ENCODE measurements around the gene CD22. TPM values are rescaled to one million over a fixed set of nuclear protein-coding genes. Genes with fewer than 3 reads are reported as not detected.

Gene CD22
- total RNA-seq, 6 donors from 2014 or later, result 8.8 to 36.7 (median 24.7) TPM

- H3K36me3 ChIP-seq, result no peaks in the 10 kb centered on the region
- TF ChIP-seq, protein P1, sequence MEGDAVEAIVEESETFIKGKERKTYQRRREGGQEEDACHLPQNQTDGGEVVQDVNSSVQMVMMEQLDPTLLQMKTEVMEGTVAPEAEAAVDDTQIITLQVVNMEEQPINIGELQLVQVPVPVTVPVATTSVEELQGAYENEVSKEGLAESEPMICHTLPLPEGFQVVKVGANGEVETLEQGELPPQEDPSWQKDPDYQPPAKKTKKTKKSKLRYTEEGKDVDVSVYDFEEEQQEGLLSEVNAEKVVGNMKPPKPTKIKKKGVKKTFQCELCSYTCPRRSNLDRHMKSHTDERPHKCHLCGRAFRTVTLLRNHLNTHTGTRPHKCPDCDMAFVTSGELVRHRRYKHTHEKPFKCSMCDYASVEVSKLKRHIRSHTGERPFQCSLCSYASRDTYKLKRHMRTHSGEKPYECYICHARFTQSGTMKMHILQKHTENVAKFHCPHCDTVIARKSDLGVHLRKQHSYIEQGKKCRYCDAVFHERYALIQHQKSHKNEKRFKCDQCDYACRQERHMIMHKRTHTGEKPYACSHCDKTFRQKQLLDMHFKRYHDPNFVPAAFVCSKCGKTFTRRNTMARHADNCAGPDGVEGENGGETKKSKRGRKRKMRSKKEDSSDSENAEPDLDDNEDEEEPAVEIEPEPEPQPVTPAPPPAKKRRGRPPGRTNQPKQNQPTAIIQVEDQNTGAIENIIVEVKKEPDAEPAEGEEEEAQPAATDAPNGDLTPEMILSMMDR (IDR thresholded peaks at IDR 0.05), result no peak
- TF ChIP-seq POLR2A (IDR thresholded peaks at IDR 0.05) (no peak), POLR2AphosphoS5 (IDR thresholded peaks at IDR 0.05) (no peak), EP300 (IDR thresholded peaks at IDR 0.05) (no peak)
- DNase-seq, result no peak
- no peaks in the 10 kb centered on the region for H3K27me3 ChIP-seq
- no peak overlapping the region for H3K4me3 ChIP-seq
- H3K4me1 ChIP-seq, result peaks cover 0 to 24% (median 9%) of the 10 kb centered on the region in 4 donors
- H3K9me3 ChIP-seq, result no peaks in the 10 kb centered on the region
- WGBS, 2 donors, result 80 to 88% methylated on average over 20 of the region's 20 CpGs
- no peak overlapping the region for H3K27ac ChIP-seq
- ATAC-seq (ENCODE audit: low FRiP score in 2 of 2), result no peak
Measured at GRCh38 chr19:35306473-35307246, 22.3 kb upstream of the CD22 start.

DNA sequence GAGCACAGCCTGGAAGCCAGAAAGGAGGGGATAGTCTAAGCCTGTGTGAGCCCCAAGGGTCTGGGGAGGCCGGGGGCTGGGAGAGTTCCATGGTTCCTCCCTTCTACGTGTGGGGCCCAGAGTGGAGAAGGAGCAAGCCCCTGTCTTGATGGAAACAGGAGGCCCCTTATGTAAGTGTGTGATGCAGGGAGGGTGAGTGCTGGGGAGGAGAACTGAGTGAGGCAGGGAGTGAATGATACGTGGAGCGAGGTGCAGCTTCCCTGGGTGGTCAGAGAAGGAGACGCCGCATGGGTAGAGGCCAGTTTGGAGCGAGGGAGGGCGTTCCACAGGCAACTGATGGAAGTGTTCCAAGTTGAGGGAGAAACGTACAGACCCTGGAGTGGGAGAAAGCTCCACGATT lies 21.1 kb upstream of the CD22 start:
- Histone ChIP-seq H3K27ac (no peak overlapping the region), H3K36me3 (no peaks in the 10 kb centered on the region), H3K9me3 (no peaks in the 10 kb centered on the region), H3K4me1 (peaks cover 0 to 24% (median 9%) of the 10 kb centered on the region in 4 donors), H3K27me3 (no peaks in the 10 kb centered on the region), H3K4me3 (no peak overlapping the region)
- TF ChIP-seq EP300 (IDR thresholded peaks at IDR 0.05), result no peak
- TF ChIP-seq POLR2A (IDR thresholded peaks at IDR 0.05), result no peak
- TF ChIP-seq, protein P1 (IDR thresholded peaks at IDR 0.05), result no peak
- DNase-seq, result no peak
- no peak for ATAC-seq (ENCODE audit: low FRiP score in 2 of 2)
- 72 to 76% methylated on average over 10 of the region's 10 CpGs for WGBS, 2 donors

GRCh38 chr19:35308910-35309309 lies 20.1 kb upstream of the CD22 start:
- no peaks in the 10 kb centered on the region for H3K36me3 ChIP-seq
- no peak for ATAC-seq (ENCODE audit: low FRiP score in 2 of 2)
- H3K4me3 ChIP-seq, result no peak overlapping the region
- H3K27ac ChIP-seq, result peak overlapping the region in 2 of 4 donors; percentile 56 to 66
- H3K4me1 ChIP-seq, result peaks cover 0 to 25% (median 12%) of the 10 kb centered on the region in 4 donors
- H3K9me3 ChIP-seq, result no peaks in the 10 kb centered on the region
- no peaks in the 10 kb centered on the region for H3K27me3 ChIP-seq
- 72 to 82% methylated on average over 7 of the region's 7 CpGs for WGBS, 2 donors
- DNase-seq, result no peak
- TF ChIP-seq EP300 (IDR thresholded peaks at IDR 0.05) (no peak), POLR2A (IDR thresholded peaks at IDR 0.05) (no peak), POLR2AphosphoS5 (IDR thresholded peaks at IDR 0.05) (no peak)
- TF ChIP-seq, protein P1 (IDR thresholded peaks at IDR 0.05), result no peak

DNA sequence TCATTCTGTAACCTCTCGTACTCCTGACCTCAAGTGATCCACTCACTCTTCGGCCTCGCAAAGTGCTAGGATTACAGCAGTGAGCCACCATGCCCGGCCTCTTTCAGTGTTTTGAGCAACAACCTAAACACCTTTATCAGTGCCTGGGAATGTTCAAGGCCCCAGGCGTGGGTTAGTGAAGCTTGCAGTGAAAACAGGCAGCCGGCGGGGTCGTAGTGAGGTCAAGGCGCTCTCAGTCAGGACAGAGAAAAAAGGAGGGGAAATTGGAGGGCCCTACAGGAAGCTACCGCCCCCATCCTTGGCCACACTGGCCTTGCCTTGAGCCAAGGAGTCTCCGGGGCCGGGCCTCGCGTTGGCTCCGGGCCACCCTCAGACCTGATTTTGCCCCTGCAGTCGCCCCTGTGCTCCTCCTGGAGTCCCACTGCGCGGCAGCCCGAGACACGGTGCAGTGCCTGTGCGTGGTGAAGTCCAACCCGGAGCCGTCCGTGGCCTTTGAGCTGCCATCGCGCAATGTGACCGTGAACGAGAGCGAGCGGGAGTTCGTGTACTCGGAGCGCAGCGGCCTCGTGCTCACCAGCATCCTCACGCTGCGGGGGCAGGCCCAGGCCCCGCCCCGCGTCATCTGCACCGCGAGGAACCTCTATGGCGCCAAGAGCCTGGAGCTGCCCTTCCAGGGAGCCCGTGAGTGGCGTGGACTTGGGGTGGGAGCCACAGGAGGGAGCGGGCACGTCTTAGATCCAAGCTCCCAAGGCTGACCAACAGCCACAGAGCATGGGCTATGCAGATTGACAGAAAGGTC lies 19.3 kb upstream of the CD22 start:
- Histone ChIP-seq H3K36me3 (no peaks in the 10 kb centered on the region), H3K27me3 (no peaks in the 10 kb centered on the region), H3K4me3 (peak overlapping the region in 1 of 4 donors; percentile 23), H3K4me1 (peaks cover 0 to 25% (median 12%) of the 10 kb centered on the region in 4 donors), H3K9me3 (no peaks in the 10 kb centered on the region), H3K27ac (peak overlapping the region in 2 of 4 donors; percentile 56 to 66)
- DNase-seq, result peak; percentile 42 to 79
- WGBS, 2 donors, result 55 to 61% methylated on average over 11 to 39 of the region's 47 CpGs
- TF ChIP-seq EP300 (IDR thresholded peaks at IDR 0.05), result no peak
- TF ChIP-seq, protein P1 (IDR thresholded peaks at IDR 0.05), result no peak
- TF ChIP-seq POLR2AphosphoS5 (IDR thresholded peaks at IDR 0.05), result no peak
- no peak for TF ChIP-seq POLR2A (IDR thresholded peaks at IDR 0.05)
- peak in 1 of 2 donors; percentile 19 for ATAC-seq (ENCODE audit: low FRiP score in 2 of 2)

Measured in upper lobe of left lung (tissue), 6 donors.